PFSK-1 (cell line): ENCODE results near the gene SMNDC1.

Experiments used
- POLR2AphosphoS5 ChIP-seq: IDR thresholded peaks from 2 replicates; pipeline ENCODE4 v1.6.1; 2012; ENCODE audit warnings: low read depth, mild to moderate bottlenecking, control low read depth, low read length, moderate library complexity
- SIN3A ChIP-seq: IDR thresholded peaks from 2 replicates; pipeline ENCODE4 v1.6.1; 2012; ENCODE audit warnings: mild to moderate bottlenecking, low read length, moderate library complexity, borderline replicate concordance; ENCODE audit not compliant: insufficient read depth
- TAF1 ChIP-seq: IDR thresholded peaks from 2 replicates; pipeline ENCODE4 v1.6.1; 2012; ENCODE audit warnings: low read length, control low read depth, borderline replicate concordance; ENCODE audit not compliant: insufficient read depth

- TF ChIP-seq TAF1 (no peak), POLR2AphosphoS5 (no peak), SIN3A (no peak)
These were observed 7.5 kb upstream of the SMNDC1 start for GRCh38 chr10:110312206-110312605.
